Osteocyte (in vitro differentiated cells): ENCODE data around the gene NRK. TPM values are rescaled to one million over a fixed set of nuclear protein-coding genes. Genes with fewer than 3 reads are reported as not detected.

Experiments
- DNase-seq: peaks from one replicate; pipeline ENCODE4 v3.0.0; 2021; ENCODE audit warnings: mixed read lengths; ENCODE audit not compliant: unreplicated experiment; ENCODE audit errors: extremely low spot score
- H3K27ac Mint-ChIP-seq: one replicate; pipeline ENCODE4 v1.8.0; 2021; ENCODE audit warnings: mild to moderate bottlenecking, mixed read lengths; ENCODE audit not compliant: unreplicated experiment
- H3K27me3 Mint-ChIP-seq: one replicate; pipeline ENCODE4 v1.8.0; 2021; ENCODE audit warnings: mixed read lengths; ENCODE audit not compliant: unreplicated experiment
- H3K36me3 Mint-ChIP-seq: one replicate; pipeline ENCODE4 v1.8.0; 2021; ENCODE audit warnings: mixed read lengths; ENCODE audit not compliant: unreplicated experiment
- H3K4me1 Mint-ChIP-seq: one replicate; pipeline ENCODE4 v1.8.0; 2021; ENCODE audit warnings: mixed read lengths; ENCODE audit not compliant: unreplicated experiment
- H3K4me3 Mint-ChIP-seq: one replicate; pipeline ENCODE4 v1.8.0; 2021; ENCODE audit warnings: mild to moderate bottlenecking, moderate library complexity, mixed read lengths; ENCODE audit not compliant: unreplicated experiment
- H3K9me3 Mint-ChIP-seq: one replicate; pipeline ENCODE4 v1.8.0; 2021; ENCODE audit warnings: mixed read lengths; ENCODE audit not compliant: unreplicated experiment
- CTCF ChIP-seq: fragments of 200-600 bp; sonication (generic); IDR thresholded peaks from 2 replicates; pipeline ENCODE4 v1.5.0; 2021; ENCODE audit warnings: antibody characterized with exemption, mild to moderate bottlenecking, moderate library complexity
- total RNA-seq: library from RNA; stranded (reverse); gene quantifications from 2 replicates; pipeline ENCODE4 v1.2.1, GENCODE V29; 2021

Gene NRK
- total RNA-seq, 1 donor from 2014 or later: 5.6 TPM

GRCh38 chrX:105882581-105883275 is 60.4 kb downstream of the NRK start:
- H3K4me1 Mint-ChIP-seq: peaks cover 7% of the 10 kb centered on the region
- TF ChIP-seq CTCF: no peak
- no peaks in the 10 kb centered on the region for H3K36me3 Mint-ChIP-seq
- no peaks in the 10 kb centered on the region for H3K9me3 Mint-ChIP-seq
- DNase-seq: no peak
- no peak overlapping the region for H3K4me3 Mint-ChIP-seq
- H3K27ac Mint-ChIP-seq: peak overlapping the region; percentile 51
- no peaks in the 10 kb centered on the region for H3K27me3 Mint-ChIP-seq

- H3K4me1 Mint-ChIP-seq: no peaks in the 10 kb centered on the region
- TF ChIP-seq CTCF: no peak
- no peak overlapping the region for H3K27ac Mint-ChIP-seq
These were observed 72.4 kb downstream of the NRK start for GRCh38 chrX:105894721-105895120.

GRCh38 chrX:105909576-105909975 is 87.2 kb downstream of the NRK start:
- no peaks in the 10 kb centered on the region for H3K9me3 Mint-ChIP-seq
- no peak for DNase-seq
- no peak overlapping the region for H3K4me3 Mint-ChIP-seq
- H3K4me1 Mint-ChIP-seq: no peaks in the 10 kb centered on the region
- no peak for TF ChIP-seq CTCF
- no peaks in the 10 kb centered on the region for H3K27me3 Mint-ChIP-seq
- H3K36me3 Mint-ChIP-seq: no peaks in the 10 kb centered on the region
- H3K27ac Mint-ChIP-seq: no peak overlapping the region

More at GRCh38 chrX:105894721-105895120, 72.4 kb downstream of the NRK start:
- Mint-ChIP-seq H3K4me3 (no peak overlapping the region), H3K36me3 (peaks cover 3% of the 10 kb centered on the region), H3K27me3 (no peaks in the 10 kb centered on the region), H3K9me3 (no peaks in the 10 kb centered on the region)
- no peak for DNase-seq

- DNase-seq: no peak
- no peak overlapping the region for H3K4me3 Mint-ChIP-seq
- H3K36me3 Mint-ChIP-seq: no peaks in the 10 kb centered on the region
- no peak overlapping the region for H3K27ac Mint-ChIP-seq
- no peaks in the 10 kb centered on the region for H3K4me1 Mint-ChIP-seq
- TF ChIP-seq CTCF: no peak
- H3K9me3 Mint-ChIP-seq: no peaks in the 10 kb centered on the region
- H3K27me3 Mint-ChIP-seq: no peaks in the 10 kb centered on the region
These were observed 88.3 kb downstream of the NRK start for GRCh38 chrX:105910563-105911105.

- DNase-seq: no peak
- no peak for TF ChIP-seq CTCF
- Mint-ChIP-seq H3K27ac (no peak overlapping the region), H3K36me3 (peaks cover 3% of the 10 kb centered on the region), H3K27me3 (no peaks in the 10 kb centered on the region), H3K9me3 (peaks cover 24% of the 10 kb centered on the region), H3K4me3 (no peak overlapping the region), H3K4me1 (no peaks in the 10 kb centered on the region)
These were observed 122.9 kb downstream of the NRK start for GRCh38 chrX:105945266-105945665.
